Naive thymus-derived CD4-positive, alpha-beta T cell (primary cell): ENCODE measurements around the gene PRKD1. TPM values are rescaled to one million over a fixed set of nuclear protein-coding genes. Genes with fewer than 3 reads are reported as not detected.

Experiments used
- ATAC-seq: fragments of 150-1000 bp; cut with Tn5 transposase; 2 replicates; pipeline ENCODE4 v1.10.0; 2021; ENCODE audit warnings: mild to moderate bottlenecking, moderate library complexity
- CTCF ChIA-PET: fragments of 350-600 bp; sonication (Branson Sonifier 250); formaldehyde crosslinking; loops from one replicate; lab custom pipeline; 2021; ENCODE audit warnings: antibody characterized with exemption; lab: Charles Lee
- POLR2A ChIA-PET: fragments of 350-600 bp; sonication (Branson Sonifier 250); formaldehyde crosslinking; loops from one replicate; lab custom pipeline; 2021; ENCODE audit warnings: antibody characterized with exemption, inconsistent platforms; lab: Charles Lee
- DNase-seq, 9 donors: peaks; one replicate each; pipeline versions ENCODE4 v3.0.0 to v3.0.0-alpha.2; 2020 to 2022; ENCODE audit warnings: mixed read lengths in 1 of 9
- H3K27ac ChIP-seq: one replicate; pipeline ENCODE4 v1.7.0; 2013; ENCODE audit warnings: mild to moderate bottlenecking, low read depth, low read length, moderate library complexity
- H3K27me3 ChIP-seq, 2 donors: one replicate each; pipeline ENCODE4 v1.7.0; 2013; ENCODE audit warnings: low read length in 2 of 2, mild to moderate bottlenecking in 2 of 2, moderate library complexity in 2 of 2; ENCODE audit not compliant: control insufficient read depth in 2 of 2, insufficient read depth in 2 of 2
- H3K36me3 ChIP-seq, 3 experiments: 1 replicate in 2 of 3; 2 replicates in 1 of 3; pipeline ENCODE4 v1.7.0; 2013; ENCODE audit warnings: low read length in 3 of 3, mild to moderate bottlenecking in 3 of 3, moderate library complexity in 1 of 3; ENCODE audit not compliant: insufficient read depth in 3 of 3, control insufficient read depth in 2 of 3
- H3K4me1 ChIP-seq, 2 donors: one replicate each; pipeline ENCODE4 v1.7.0; 2013; ENCODE audit warnings: low read length in 2 of 2, mild to moderate bottlenecking in 2 of 2, moderate library complexity in 1 of 2; ENCODE audit not compliant: control insufficient read depth in 2 of 2, insufficient read depth in 2 of 2
- H3K4me3 ChIP-seq: 2 replicates; pipeline ENCODE4 v1.7.0; 2013; ENCODE audit warnings: mild to moderate bottlenecking, low read length
- H3K9me3 ChIP-seq, 3 experiments: 1 replicate in 2 of 3; 2 replicates in 1 of 3; pipeline ENCODE4 v1.7.0; 2013; ENCODE audit warnings: low read length in 3 of 3; ENCODE audit not compliant: control insufficient read depth in 2 of 3
- H3K27ac Mint-ChIP-seq, 9 donors: one replicate each; pipeline ENCODE4 v1.8.0; 2020 to 2022; ENCODE audit warnings: mixed read lengths in 9 of 9, mild to moderate bottlenecking in 8 of 9, moderate library complexity in 5 of 9, inconsistent platforms in 2 of 9
- H3K27me3 Mint-ChIP-seq, 5 donors: one replicate each; pipeline ENCODE4 v1.8.0; 2021 to 2022; ENCODE audit warnings: mixed read lengths in 5 of 5, mild to moderate bottlenecking in 1 of 5
- H3K36me3 Mint-ChIP-seq, 5 donors: one replicate each; pipeline ENCODE4 v1.8.0; 2020 to 2022; ENCODE audit warnings: mixed read lengths in 5 of 5, mild to moderate bottlenecking in 3 of 5, inconsistent platforms in 1 of 5
- H3K4me1 Mint-ChIP-seq, 7 donors: one replicate each; pipeline ENCODE4 v1.8.0; 2020 to 2022; ENCODE audit warnings: mixed read lengths in 7 of 7, mild to moderate bottlenecking in 3 of 7, inconsistent platforms in 1 of 7
- H3K4me3 Mint-ChIP-seq, 10 donors: one replicate each; pipeline ENCODE4 v1.8.0; 2020 to 2022; ENCODE audit warnings: mild to moderate bottlenecking in 10 of 10, mixed read lengths in 10 of 10, moderate library complexity in 6 of 10, inconsistent platforms in 2 of 10
- H3K9me3 Mint-ChIP-seq, 11 donors: one replicate each; pipeline ENCODE4 v1.8.0; 2020 to 2022; ENCODE audit warnings: mixed read lengths in 11 of 11, mild to moderate bottlenecking in 4 of 11, inconsistent platforms in 1 of 11, moderate library complexity in 1 of 11
- intact Hi-C, 2 donors: fragments of 100-400 bp; cut with micrococcal nuclease; formaldehyde crosslinking; loops; one replicate each; pipeline ENCODE4 v1.15.1; 2023
- polyA plus RNA-seq, 2 donors: library from polyadenylated mRNA; unstranded; fragments of 300-500 nt; fragmentation: Illumina TruSeq; gene quantifications; one replicate each; pipeline ENCODE4 v1.2.3, GENCODE V29; 2021
- total RNA-seq, 6 experiments: library from RNA in 5 of 6; stranded (reverse) in 5 of 6; gene quantifications; 1 replicate in 5 of 6; 2 replicates in 1 of 6; pipeline ENCODE4 v1.2.3 and lab custom pipeline; 2021 to 2026

PRKD1 gene
- total and polyA plus RNA-seq, 7 experiments from 2014 or later: not detected

DNA sequence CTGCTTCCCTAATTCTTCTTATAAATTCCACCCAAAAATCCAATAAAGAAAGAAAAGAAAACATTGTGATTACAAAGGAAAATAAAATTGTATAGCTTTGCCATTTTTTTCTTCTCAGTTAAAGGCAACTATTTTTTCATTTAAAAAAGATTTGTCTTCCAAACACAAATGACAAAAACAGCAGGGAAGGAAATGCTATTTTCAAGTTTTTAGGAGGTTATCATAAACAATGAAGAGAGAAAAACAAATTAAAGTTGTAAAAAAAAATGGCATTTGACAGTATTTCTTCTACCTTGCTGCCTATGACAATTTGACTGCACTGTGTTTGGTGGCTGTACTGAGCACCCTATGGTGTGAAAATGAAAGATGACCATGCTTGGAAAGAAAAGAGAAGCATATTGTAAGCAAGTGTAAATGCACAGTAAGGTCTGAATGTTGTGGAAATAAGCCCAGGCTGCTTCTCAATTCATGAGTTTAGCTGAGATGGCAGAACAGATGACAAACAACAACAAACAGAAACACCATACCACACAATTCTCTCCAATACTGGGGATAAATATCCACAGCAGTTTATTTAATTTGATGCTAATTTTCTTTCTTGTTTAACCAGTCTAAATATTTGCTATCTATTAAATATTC, 109.8 kb downstream of the PRKD1 start:
- no peaks in the 10 kb centered on the region for H3K9me3 ChIP-seq
- no peaks in the 10 kb centered on the region for H3K36me3 ChIP-seq
- no peaks in the 10 kb centered on the region for H3K27me3 Mint-ChIP-seq
- CTCF ChIA-PET: no interaction called here
- no peak overlapping the region for H3K4me3 Mint-ChIP-seq
- no peaks in the 10 kb centered on the region for H3K4me1 Mint-ChIP-seq
- H3K36me3 Mint-ChIP-seq: no peaks in the 10 kb centered on the region
- POLR2A ChIA-PET: no interaction called here
- no peaks in the 10 kb centered on the region for H3K27me3 ChIP-seq
- intact Hi-C loops: no loop called here
- H3K27ac Mint-ChIP-seq: no peak overlapping the region
- ATAC-seq: no peak
- H3K4me1 ChIP-seq: no peaks in the 10 kb centered on the region
- no peak for DNase-seq
- H3K9me3 Mint-ChIP-seq: peaks cover 0 to 11% (median 2%) of the 10 kb centered on the region in 11 donors
- H3K4me3 ChIP-seq: no peak overlapping the region
- no peak overlapping the region for H3K27ac ChIP-seq

DNA sequence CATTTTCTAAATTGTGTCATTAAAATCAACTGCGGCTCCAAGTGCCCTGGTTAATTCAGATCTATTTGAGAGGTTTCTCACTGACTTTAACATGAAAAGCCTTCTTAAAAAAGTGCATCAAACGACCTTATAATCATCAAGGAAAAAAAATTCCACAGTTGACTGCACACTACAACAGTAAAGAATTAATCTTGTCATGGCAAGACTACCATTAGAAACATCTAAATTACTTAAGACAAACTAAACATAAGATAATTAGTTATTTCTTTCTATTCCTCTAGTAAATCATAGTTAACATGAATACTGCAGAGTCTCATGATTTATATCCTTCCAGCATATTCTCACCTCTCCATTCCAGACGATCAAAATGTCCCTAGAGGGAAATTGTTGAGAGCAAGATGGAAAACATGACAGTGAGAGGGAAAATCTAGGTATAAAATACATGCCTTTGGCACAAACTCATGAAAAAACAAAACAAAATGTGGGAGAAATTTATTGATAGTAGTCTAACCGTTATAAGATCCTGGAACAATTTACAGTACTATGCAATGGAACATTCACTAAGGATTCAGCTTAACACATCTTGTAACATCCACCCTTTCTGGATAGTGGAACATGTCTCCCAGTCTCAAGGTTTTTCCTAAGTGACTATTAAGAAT, 112.5 kb downstream of the PRKD1 start:
- no peaks in the 10 kb centered on the region for H3K4me1 ChIP-seq
- H3K27ac Mint-ChIP-seq: no peak overlapping the region
- no peaks in the 10 kb centered on the region for H3K36me3 ChIP-seq
- H3K9me3 ChIP-seq: no peaks in the 10 kb centered on the region
- no peaks in the 10 kb centered on the region for H3K27me3 ChIP-seq
- no peak overlapping the region for H3K27ac ChIP-seq
- ChIA-PET POLR2A (interaction anchor here (0.7 kb wide), 1 partner anchor 1906 kb away, joined by 4 read pairs; no protein-coding TSS in a partner anchor), CTCF (no interaction called here)
- no peak overlapping the region for H3K4me3 ChIP-seq
- peaks cover 0 to 15% (median 0%) of the 10 kb centered on the region in 11 donors for H3K9me3 Mint-ChIP-seq
- ATAC-seq (no peak), DNase-seq (no peak)
- no peaks in the 10 kb centered on the region for H3K27me3 Mint-ChIP-seq
- intact Hi-C loops: no loop called here
- no peak overlapping the region for H3K4me3 Mint-ChIP-seq
- H3K4me1 Mint-ChIP-seq: no peaks in the 10 kb centered on the region
- no peaks in the 10 kb centered on the region for H3K36me3 Mint-ChIP-seq

DNA sequence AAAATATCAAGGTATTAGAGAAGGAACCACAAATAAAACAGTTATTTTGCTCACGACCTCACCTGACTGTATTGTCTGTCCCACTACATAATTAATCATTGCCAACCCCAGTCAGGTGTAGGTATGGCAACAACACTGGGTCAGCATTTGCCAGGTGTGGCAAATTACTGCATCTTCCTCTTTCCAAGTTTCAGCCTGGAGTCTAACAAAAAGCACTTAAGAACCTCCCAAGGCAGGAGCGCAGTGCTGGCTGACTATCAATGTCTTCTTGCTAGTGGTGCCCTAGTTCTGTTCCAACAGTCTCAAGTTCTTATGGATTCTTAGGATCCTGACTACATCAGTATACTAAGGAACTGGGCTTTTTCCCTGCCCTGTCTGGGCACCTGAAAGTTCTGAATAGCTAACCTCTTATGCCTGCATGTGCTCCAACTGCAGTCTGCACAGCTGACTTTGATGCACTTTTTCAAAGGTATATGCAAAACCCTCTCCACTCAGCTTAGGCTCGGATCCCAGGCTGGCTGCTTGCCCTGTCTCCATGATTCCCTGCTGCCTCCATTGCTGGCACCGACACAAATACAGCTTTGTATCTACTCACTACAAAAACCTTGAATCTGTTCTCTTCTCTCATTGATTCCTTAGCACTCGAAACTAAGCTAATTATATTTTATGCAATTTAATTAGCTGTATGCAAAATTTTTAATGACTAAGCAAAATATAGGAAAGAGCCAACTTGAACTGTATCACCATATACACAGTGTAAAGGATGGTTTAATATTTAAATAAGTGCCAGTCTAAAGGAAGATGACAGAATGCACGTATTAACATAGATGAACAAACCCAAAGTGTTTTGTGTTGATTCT, 113.3 kb downstream of the PRKD1 start:
- CTCF ChIA-PET: no interaction called here
- H3K9me3 Mint-ChIP-seq: peaks cover 0 to 20% (median 0%) of the 10 kb centered on the region in 11 donors
- ATAC-seq: no peak
- no peak overlapping the region for H3K4me3 Mint-ChIP-seq
- no peaks in the 10 kb centered on the region for H3K36me3 ChIP-seq
- no peak overlapping the region for H3K27ac Mint-ChIP-seq
- DNase-seq: no peak
- no peak overlapping the region for H3K27ac ChIP-seq
- no peaks in the 10 kb centered on the region for H3K36me3 Mint-ChIP-seq
- intact Hi-C loops: no loop called here
- POLR2A ChIA-PET: no interaction called here
- no peaks in the 10 kb centered on the region for H3K9me3 ChIP-seq
- H3K4me1 ChIP-seq: no peaks in the 10 kb centered on the region
- no peak overlapping the region for H3K4me3 ChIP-seq
- H3K27me3 Mint-ChIP-seq: no peaks in the 10 kb centered on the region
- no peaks in the 10 kb centered on the region for H3K4me1 Mint-ChIP-seq
- H3K27me3 ChIP-seq: no peaks in the 10 kb centered on the region

DNA sequence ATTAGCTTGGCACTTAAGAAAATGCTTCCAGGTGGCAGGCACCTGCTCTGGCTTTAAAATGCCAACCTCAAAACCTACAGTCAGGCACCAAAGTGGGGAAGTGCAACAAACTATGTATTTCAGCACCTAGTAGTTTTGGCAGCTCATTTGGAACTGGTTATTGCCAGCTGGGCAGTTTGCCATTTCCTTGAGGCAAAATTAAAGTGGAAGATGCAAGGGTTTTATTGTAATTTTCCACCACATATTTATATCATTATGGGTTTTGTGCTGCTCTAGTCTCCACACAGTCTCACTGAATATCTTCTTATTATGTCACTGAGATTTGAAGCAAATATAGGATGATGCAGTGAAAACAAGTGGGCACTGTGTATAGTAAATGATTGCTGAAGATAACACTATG, 117.0 kb downstream of the PRKD1 start:
- Mint-ChIP-seq H3K4me3 (no peak overlapping the region), H3K36me3 (no peaks in the 10 kb centered on the region), H3K4me1 (no peaks in the 10 kb centered on the region), H3K27ac (no peak overlapping the region), H3K9me3 (peaks cover 0 to 21% (median 3%) of the 10 kb centered on the region in 11 donors), H3K27me3 (no peaks in the 10 kb centered on the region)
- CTCF ChIA-PET: no interaction called here
- no peak overlapping the region for H3K4me3 ChIP-seq
- DNase-seq: no peak
- no peaks in the 10 kb centered on the region for H3K36me3 ChIP-seq
- no peaks in the 10 kb centered on the region for H3K4me1 ChIP-seq
- H3K27ac ChIP-seq: no peak overlapping the region
- intact Hi-C loops: no loop called here
- POLR2A ChIA-PET: no interaction called here
- H3K9me3 ChIP-seq: no peaks in the 10 kb centered on the region
- no peaks in the 10 kb centered on the region for H3K27me3 ChIP-seq
- ATAC-seq: no peak

DNA sequence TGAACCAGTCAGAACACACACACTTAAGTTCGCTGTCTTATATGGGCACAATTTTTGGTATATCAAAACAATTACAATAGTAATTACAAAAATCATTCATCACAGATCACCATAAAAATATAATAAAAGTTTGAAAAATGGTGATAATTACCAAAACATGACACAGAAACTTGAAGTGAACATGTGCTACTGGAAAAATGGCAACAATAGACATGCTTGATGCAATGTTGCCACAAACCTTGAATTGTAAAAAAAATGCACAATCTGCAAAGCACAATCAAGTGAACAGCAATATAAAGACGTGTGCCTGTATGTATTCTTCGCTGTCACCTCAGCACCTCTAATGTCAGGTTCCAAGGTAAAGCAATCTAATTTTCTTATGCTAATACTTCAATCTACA, 117.6 kb downstream of the PRKD1 start:
- no peak overlapping the region for H3K4me3 Mint-ChIP-seq
- ChIA-PET POLR2A (no interaction called here), CTCF (no interaction called here)
- no peak overlapping the region for H3K27ac ChIP-seq
- ATAC-seq (no peak), DNase-seq (no peak)
- H3K9me3 Mint-ChIP-seq: peaks cover 0 to 21% (median 4%) of the 10 kb centered on the region in 11 donors
- no peaks in the 10 kb centered on the region for H3K36me3 Mint-ChIP-seq
- H3K27me3 Mint-ChIP-seq: no peaks in the 10 kb centered on the region
- no peak overlapping the region for H3K4me3 ChIP-seq
- H3K4me1 Mint-ChIP-seq: no peaks in the 10 kb centered on the region
- intact Hi-C loops: no loop called here
- H3K9me3 ChIP-seq: no peaks in the 10 kb centered on the region
- no peaks in the 10 kb centered on the region for H3K36me3 ChIP-seq
- no peaks in the 10 kb centered on the region for H3K4me1 ChIP-seq
- H3K27ac Mint-ChIP-seq: no peak overlapping the region
- H3K27me3 ChIP-seq: no peaks in the 10 kb centered on the region

DNA sequence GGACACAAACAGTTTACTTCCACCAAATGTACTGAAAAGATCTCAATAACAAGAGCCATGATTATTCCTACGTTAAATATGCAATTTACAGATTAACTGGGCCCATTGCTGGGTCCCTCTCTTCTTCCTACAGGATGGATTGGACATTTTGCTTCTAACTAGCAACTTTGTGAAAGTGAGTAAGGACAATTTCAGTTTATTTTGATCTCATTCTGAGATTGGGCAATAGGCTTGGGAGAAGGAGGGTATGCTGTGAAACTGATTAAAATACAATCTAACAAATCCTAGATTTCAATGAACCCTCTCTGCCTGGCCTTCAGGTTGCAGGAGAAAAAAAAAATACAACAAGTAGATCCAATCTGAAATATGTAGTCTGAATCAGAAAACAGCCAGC, 121.5 kb downstream of the PRKD1 start:
- Histone ChIP-seq H3K27me3 (no peaks in the 10 kb centered on the region), H3K4me3 (no peak overlapping the region), H3K4me1 (no peaks in the 10 kb centered on the region), H3K36me3 (no peaks in the 10 kb centered on the region), H3K27ac (no peak overlapping the region), H3K9me3 (no peaks in the 10 kb centered on the region)
- intact Hi-C loops: no loop called here
- Mint-ChIP-seq H3K4me3 (no peak overlapping the region), H3K9me3 (peaks cover 0 to 12% (median 5%) of the 10 kb centered on the region in 11 donors), H3K27me3 (no peaks in the 10 kb centered on the region), H3K36me3 (no peaks in the 10 kb centered on the region), H3K4me1 (no peaks in the 10 kb centered on the region), H3K27ac (no peak overlapping the region)
- CTCF ChIA-PET: no interaction called here
- no peak for ATAC-seq
- DNase-seq: no peak
- POLR2A ChIA-PET: no interaction called here
